Ramos (cell line): ENCODE results near the gene TMEM161B.
"Not testable (repeated sequence)": the region's sequence is repeated elsewhere in the genome, so short reads cannot be mapped to it uniquely, and the experiment has no call there.

Experiments used
- in situ Hi-C: fragments of 300-500 bp; cut with MboI; formaldehyde crosslinking; loops from one replicate; pipeline ENCODE4 v1.14.3; 2022; ENCODE audit warnings: low sequenced_read_pairs; ENCODE audit not compliant: unreplicated experiment

The TMEM161B gene

GRCh38 chr5:88251048-88251711 is 17.5 kb downstream of the TMEM161B start:
- in situ Hi-C loops, result loop anchor here (25.0 kb wide), 1 partner anchor 636 kb away; the partner anchor contains the start of gene MEF2C

- in situ Hi-C loops, result loop anchor here (25.0 kb wide), 1 partner anchor 637 kb away; the partner anchor contains the start of gene MEF2C
Measured at GRCh38 chr5:88250010-88250409, 18.6 kb downstream of the TMEM161B start.

- in situ Hi-C loops, result no loop called here
Measured at GRCh38 chr5:88248743-88249540, 19.7 kb downstream of the TMEM161B start.

DNA sequence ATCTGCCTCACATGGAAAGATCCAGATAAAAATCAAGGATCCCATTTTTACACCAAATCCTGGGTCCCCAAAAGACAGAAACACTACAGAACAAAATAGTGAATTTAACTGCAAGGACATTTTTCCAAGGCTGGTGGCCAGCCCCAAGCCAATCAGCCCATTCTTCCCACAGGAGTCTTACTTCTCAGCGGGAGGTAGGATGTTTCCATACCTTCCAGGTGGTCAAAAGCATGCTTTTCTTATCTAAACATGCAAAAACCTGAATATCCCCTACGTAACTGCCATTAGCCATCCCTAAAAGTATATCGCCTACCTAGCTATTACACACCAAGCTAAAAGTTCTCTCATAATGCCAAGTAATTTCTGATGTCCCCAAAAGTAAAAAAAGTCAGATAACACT is 20.6 kb downstream of the TMEM161B start:
- in situ Hi-C loops, result no loop called here

DNA sequence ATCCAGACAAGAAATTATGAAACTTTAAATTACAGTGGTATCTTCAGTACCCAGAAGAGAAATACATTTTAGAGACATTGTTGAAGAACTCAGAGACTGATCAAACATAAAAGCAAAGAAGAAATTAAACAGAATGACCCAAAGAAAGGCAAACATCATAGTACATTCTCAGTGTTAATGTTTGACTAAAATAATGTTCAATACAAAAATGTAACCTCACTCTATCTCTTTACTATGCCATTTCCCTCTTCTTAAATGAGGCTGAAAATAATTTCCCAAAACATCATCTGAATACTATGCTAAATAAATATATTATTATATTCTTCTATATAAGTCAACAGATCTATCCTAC is 22.8 kb downstream of the TMEM161B start:
- in situ Hi-C loops, result no loop called here

- in situ Hi-C loops, result no loop called here
Measured at GRCh38 chr5:88245241-88245892, 23.3 kb downstream of the TMEM161B start.

DNA sequence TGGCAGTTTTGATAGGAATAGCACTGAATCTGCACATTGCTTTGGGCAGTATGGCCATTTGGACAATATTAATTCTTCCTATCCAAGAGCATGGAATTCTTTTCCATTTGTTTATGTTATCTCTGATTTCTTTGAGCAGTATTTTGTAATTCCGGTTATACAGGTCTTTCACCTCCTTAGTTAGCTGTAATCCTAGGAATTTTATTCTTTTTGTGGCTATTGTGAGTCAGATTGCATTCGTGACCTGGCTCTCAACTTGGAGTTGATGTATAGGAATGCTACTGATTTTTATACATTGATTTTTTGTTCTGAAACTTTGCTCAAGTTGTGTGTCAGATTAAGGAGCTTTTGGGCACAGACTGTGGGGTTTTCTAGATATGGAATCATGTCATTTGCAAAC is 24.0 kb downstream of the TMEM161B start:
- in situ Hi-C loops, result no loop called here

- in situ Hi-C loops, result not testable (repeated sequence)
Measured at GRCh38 chr5:88243493-88243892, 25.2 kb downstream of the TMEM161B start.

- in situ Hi-C loops, result no loop called here
Measured at GRCh38 chr5:88238732-88239131, 29.9 kb downstream of the TMEM161B start.

GRCh38 chr5:88236866-88237642 is 31.6 kb downstream of the TMEM161B start:
- in situ Hi-C loops, result no loop called here

GRCh38 chr5:88235828-88236227 is 32.8 kb downstream of the TMEM161B start:
- in situ Hi-C loops, result no loop called here

GRCh38 chr5:88235346-88235745 is 33.3 kb downstream of the TMEM161B start:
- in situ Hi-C loops, result no loop called here

- in situ Hi-C loops, result no loop called here
Measured at GRCh38 chr5:88230546-88231066, 38.0 kb downstream of the TMEM161B start.

- in situ Hi-C loops, result no loop called here
Measured at GRCh38 chr5:88226881-88227450, 41.7 kb downstream of the TMEM161B start.

- in situ Hi-C loops, result no loop called here
Measured at GRCh38 chr5:88214655-88215054, 54.0 kb downstream of the TMEM161B start.

GRCh38 chr5:88207575-88207974 is 61.1 kb downstream of the TMEM161B start:
- in situ Hi-C loops, result no loop called here

DNA sequence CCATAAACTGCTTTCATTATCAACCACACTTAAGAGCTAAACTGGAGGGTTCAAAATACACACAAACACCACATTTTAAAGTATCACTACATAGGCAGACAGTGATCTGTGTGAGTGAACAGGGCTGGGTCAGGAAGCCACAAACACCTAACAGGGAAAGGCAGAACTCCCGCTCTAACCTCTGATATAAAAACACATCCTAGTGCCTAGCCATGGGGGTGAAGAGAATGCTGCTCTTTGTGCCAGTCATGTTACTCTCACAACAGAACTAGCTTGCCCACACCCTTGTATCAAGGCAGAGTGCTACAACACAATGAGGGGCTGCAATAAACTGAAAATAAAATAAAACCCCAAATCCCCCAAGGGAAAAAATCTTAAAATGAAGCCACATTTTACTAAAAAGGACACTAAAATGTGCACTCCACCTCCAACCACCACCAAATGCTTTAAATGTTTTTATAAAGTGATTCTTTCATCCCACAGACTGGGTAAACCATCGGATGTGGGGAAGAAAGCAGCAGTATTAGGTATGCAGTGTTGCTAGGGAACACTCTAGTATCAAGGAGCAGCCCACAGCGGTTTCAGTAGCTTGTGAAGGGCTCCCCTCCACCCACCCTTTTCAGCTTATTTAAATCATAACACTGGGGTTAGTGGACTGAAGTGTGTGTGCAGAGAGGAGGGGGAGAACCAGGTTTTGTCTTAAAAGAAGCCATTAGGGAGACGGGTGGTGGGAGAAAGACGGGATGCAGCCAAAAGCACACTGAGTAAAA is 64.5 kb downstream of the TMEM161B start:
- in situ Hi-C loops, result no loop called here

DNA sequence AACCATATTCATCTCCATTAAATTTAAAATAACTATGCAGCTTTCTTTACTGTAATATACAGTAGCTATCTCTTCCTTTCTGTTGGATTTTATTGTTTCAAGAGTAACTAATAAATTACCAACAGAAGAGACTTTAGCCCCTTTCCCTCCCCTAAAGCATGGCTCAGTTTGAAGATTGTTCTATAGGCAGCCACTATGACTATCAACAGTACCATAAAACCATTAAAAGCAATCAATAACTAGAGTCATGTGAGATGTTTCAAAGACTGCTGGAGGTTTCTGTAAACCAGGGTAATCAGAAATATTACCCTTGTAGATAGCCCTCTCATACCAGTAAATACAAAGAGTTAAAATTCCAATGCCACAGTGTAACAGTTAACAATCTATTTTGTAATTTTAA is 73.0 kb downstream of the TMEM161B start:
- in situ Hi-C loops, result no loop called here

DNA sequence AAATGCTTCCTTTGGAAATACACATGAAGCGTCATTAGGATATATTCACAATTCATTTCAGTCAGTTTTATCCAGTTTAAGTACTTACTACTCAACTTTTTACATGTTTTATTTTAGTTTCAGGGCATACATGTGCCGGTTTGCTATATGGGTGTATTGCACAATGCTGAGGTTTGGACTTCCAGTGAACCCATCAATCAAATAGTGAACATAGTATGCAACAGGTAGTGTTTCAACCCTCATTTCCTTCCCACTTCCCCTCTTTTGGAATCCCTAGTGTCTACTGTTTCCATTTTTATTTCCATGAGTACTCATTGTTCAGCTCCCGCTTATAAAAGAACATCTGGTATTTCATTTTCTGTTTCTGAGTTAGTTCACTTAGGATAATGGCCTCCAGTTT is 74.7 kb downstream of the TMEM161B start:
- in situ Hi-C loops, result no loop called here
